Esophagus squamous epithelium (tissue), 5 donors: ENCODE measurements around the gene DYRK1A. TPM values are rescaled to one million over a fixed set of nuclear protein-coding genes. Genes with fewer than 3 reads are reported as not detected.

Experiments used
- DNase-seq: peaks from one replicate; lab custom pipeline; 2025; lab: John Stamatoyannopoulos, UW
- H3K27ac ChIP-seq, 4 donors: fragments of 200-600 bp; sonication (generic); one replicate each; pipeline ENCODE4 v1.5.1; 2016 to 2019; ENCODE audit warnings: mild to moderate bottlenecking in 1 of 4
- H3K27me3 ChIP-seq, 4 donors: fragments of 200-600 bp; sonication (generic); 1 replicate in 3 of 4; 2 replicates in 1 of 4; pipeline versions ENCODE4 v1.5.1 to v1.6.0; 2017 to 2021; ENCODE audit warnings: antibody characterized with exemption in 1 of 4
- H3K36me3 ChIP-seq, 3 donors: fragments of 200-600 bp; sonication (generic); one replicate each; pipeline ENCODE4 v1.5.1; 2016 to 2019
- H3K4me1 ChIP-seq, 3 donors: fragments of 200-600 bp; sonication (generic); one replicate each; pipeline ENCODE4 v1.5.1; 2017 to 2019
- H3K4me3 ChIP-seq, 4 donors: fragments of 200-600 bp; sonication (generic); 1 replicate in 3 of 4; 2 replicates in 1 of 4; pipeline ENCODE4 v1.5.1; 2016 to 2019; ENCODE audit warnings: mild to moderate bottlenecking in 2 of 4, moderate library complexity in 1 of 4
- H3K9me3 ChIP-seq, 3 donors: fragments of 200-600 bp; sonication (generic); one replicate each; pipeline ENCODE4 v1.5.1; 2016 to 2019
- CTCF ChIP-seq, 6 experiments: fragments of 450-650 bp in 4 of 6; fragments of 200-600 bp in 2 of 6; sonication (generic) in 2 of 6; IDR thresholded peaks; one replicate each; pipeline ENCODE4 v1.5.1; 2016 to 2019; ENCODE audit warnings: antibody characterized with exemption in 6 of 6, mild to moderate bottlenecking in 4 of 6, moderate library complexity in 4 of 6
- POLR2A ChIP-seq, 4 donors: fragments of 450-650 bp; IDR thresholded peaks; one replicate each; pipeline ENCODE4 v1.6.1; 2017; ENCODE audit warnings: antibody characterized with exemption in 4 of 4, mild to moderate bottlenecking in 4 of 4, moderate library complexity in 3 of 4
- WGBS, 2 donors: methylation state at CpG; one replicate each; pipeline ENCODE4 v1.1.5; 2018; 5-methylcytosine and 5-hydroxymethylcytosine counted together
- intact Hi-C: fragments of 100-400 bp; cut with DNase I; formaldehyde crosslinking; loops from one replicate; pipeline ENCODE4 v1.15.0; 2022
- total RNA-seq, 4 donors: library from RNA; depleted of rRNA; stranded (reverse); fragments of >200 nt; gene quantifications; one replicate each; pipeline ENCODE4 v1.1.0, GENCODE V29; 2016
- donor health status: DM: yes; HTN: yes; CAD: no.

The DYRK1A gene
- total RNA-seq, 4 donors from 2014 or later: 37.8 to 61.0 (median 45.4) TPM

GRCh38 chr21:37530901-37531351 is 164.4 kb downstream of the DYRK1A start:
- peaks cover 8 to 27% (median 9%) of the 10 kb centered on the region in 3 donors for H3K4me1 ChIP-seq
- H3K4me3 ChIP-seq: no peak overlapping the region
- TF ChIP-seq POLR2A (IDR thresholded peaks at IDR 0.05) (no peak), CTCF (IDR thresholded peaks at IDR 0.05) (no peak)
- intact Hi-C loops: no loop called here
- peaks cover 0 to 38% (median 0%) of the 10 kb centered on the region in 4 donors for H3K27me3 ChIP-seq
- no peak for DNase-seq
- WGBS, 2 donors: 52 to 54% methylated on average over 7 to 12 of the region's 13 CpGs
- H3K27ac ChIP-seq: peak overlapping the region in 1 of 4 donors; percentile 31
- H3K36me3 ChIP-seq: no peaks in the 10 kb centered on the region
- H3K9me3 ChIP-seq: peaks cover 0 to 10% (median 6%) of the 10 kb centered on the region in 3 donors

GRCh38 chr21:37531431-37531932 is 164.9 kb downstream of the DYRK1A start:
- peaks cover 8 to 27% (median 9%) of the 10 kb centered on the region in 3 donors for H3K4me1 ChIP-seq
- no peak for DNase-seq
- 10 to 44% methylated on average over 5 of the region's 13 CpGs for WGBS, 2 donors
- peaks cover 0 to 15% (median 8%) of the 10 kb centered on the region in 3 donors for H3K9me3 ChIP-seq
- peaks cover 0 to 38% (median 0%) of the 10 kb centered on the region in 4 donors for H3K27me3 ChIP-seq
- peak overlapping the region in 1 of 4 donors; percentile 31 for H3K27ac ChIP-seq
- H3K36me3 ChIP-seq: no peaks in the 10 kb centered on the region
- TF ChIP-seq POLR2A (IDR thresholded peaks at IDR 0.05): no peak
- TF ChIP-seq CTCF (IDR thresholded peaks at IDR 0.05): no peak
- intact Hi-C loops: no loop called here
- H3K4me3 ChIP-seq: no peak overlapping the region

GRCh38 chr21:37532868-37533780 is 166.6 kb downstream of the DYRK1A start:
- H3K27me3 ChIP-seq: peaks cover 0 to 38% (median 0%) of the 10 kb centered on the region in 4 donors
- no peaks in the 10 kb centered on the region for H3K36me3 ChIP-seq
- WGBS, 2 donors: 30 to 38% methylated on average over 10 to 11 of the region's 20 CpGs
- TF ChIP-seq POLR2A (IDR thresholded peaks at IDR 0.05) (no peak), CTCF (IDR thresholded peaks at IDR 0.05) (peak in 1 of 6 experiments; percentile 21)
- H3K9me3 ChIP-seq: peaks cover 0 to 25% (median 15%) of the 10 kb centered on the region in 3 donors
- peak overlapping the region in 1 of 4 donors; percentile 15 for H3K4me3 ChIP-seq
- no peak for DNase-seq
- H3K27ac ChIP-seq: peak overlapping the region in 2 of 4 donors; percentile 6 to 15
- intact Hi-C loops: no loop called here
- peaks cover 8 to 27% (median 9%) of the 10 kb centered on the region in 3 donors for H3K4me1 ChIP-seq

GRCh38 chr21:37534431-37534830 is 167.9 kb downstream of the DYRK1A start:
- Histone ChIP-seq H3K4me3 (no peak overlapping the region), H3K27ac (no peak overlapping the region), H3K4me1 (peaks cover 8 to 27% (median 9%) of the 10 kb centered on the region in 3 donors), H3K9me3 (peaks cover 0 to 25% (median 15%) of the 10 kb centered on the region in 3 donors), H3K36me3 (no peaks in the 10 kb centered on the region), H3K27me3 (peaks cover 0 to 38% (median 0%) of the 10 kb centered on the region in 4 donors)
- intact Hi-C loops: no loop called here
- no peak for DNase-seq
- WGBS, 2 donors: 55 to 70% methylated on average over 3 of the region's 3 CpGs
- TF ChIP-seq CTCF (IDR thresholded peaks at IDR 0.05) (no peak), POLR2A (IDR thresholded peaks at IDR 0.05) (no peak)
